GM19397 (cell line): ENCODE measurements around the gene ARHGEF40.
"Not testable (repeated sequence)": the region's sequence is repeated elsewhere in the genome, so short reads cannot be mapped to it uniquely, and the experiment has no call there.

Experiments
- ATAC-seq: cut with Tn5 transposase; IDR thresholded peaks from one replicate; pipeline ENCODE4 v1.9.1; 2021; ENCODE audit warnings: mild to moderate bottlenecking, moderate library complexity; ENCODE audit not compliant: unreplicated experiment

The ARHGEF40 gene

GRCh38 chr14:21039585-21040369, 30.3 kb upstream of the ARHGEF40 start:
- ATAC-seq: no peak

- ATAC-seq: no peak
Measured at GRCh38 chr14:21040370-21040925, 29.7 kb upstream of the ARHGEF40 start.

- ATAC-seq: not testable (repeated sequence)
Measured at GRCh38 chr14:21040941-21041340, 29.2 kb upstream of the ARHGEF40 start.

- no peak for ATAC-seq
Measured at GRCh38 chr14:21041676-21042433, 28.2 kb upstream of the ARHGEF40 start, which contains the start of gene RNASE7. Gene RNASE7, plus strand, starts transcription at chr14:21042362. Its CDS starts 631 bp downstream, at chr14:21042993.

- no peak for ATAC-seq
Measured at GRCh38 chr14:21042918-21043317, 27.2 kb upstream of the ARHGEF40 start.

GRCh38 chr14:21043387-21043973, 26.6 kb upstream of the ARHGEF40 start:
- no peak for ATAC-seq

- no peak for ATAC-seq
Measured at GRCh38 chr14:21043974-21044618, 26.0 kb upstream of the ARHGEF40 start.

- no peak for ATAC-seq
Measured at GRCh38 chr14:21047378-21047781, 22.7 kb upstream of the ARHGEF40 start.

GRCh38 chr14:21048638-21049037, 21.5 kb upstream of the ARHGEF40 start:
- no peak for ATAC-seq

- no peak for ATAC-seq
Measured at GRCh38 chr14:21049271-21049673, 20.8 kb upstream of the ARHGEF40 start.

GRCh38 chr14:21050597-21050996, 19.5 kb upstream of the ARHGEF40 start:
- ATAC-seq: no peak

GRCh38 chr14:21053184-21054122, 16.7 kb upstream of the ARHGEF40 start:
- ATAC-seq: no peak

GRCh38 chr14:21054123-21054767, 15.9 kb upstream of the ARHGEF40 start:
- no peak for ATAC-seq

GRCh38 chr14:21054768-21055145, 15.3 kb upstream of the ARHGEF40 start:
- ATAC-seq: no peak

- no peak for ATAC-seq
Measured at GRCh38 chr14:21055432-21056117, 14.5 kb upstream of the ARHGEF40 start.

GRCh38 chr14:21056520-21057163, 13.5 kb upstream of the ARHGEF40 start:
- ATAC-seq: no peak

GRCh38 chr14:21057803-21058675, 12.1 kb upstream of the ARHGEF40 start, which contains the start of gene RNASE8:
Gene RNASE8, plus strand, starts transcription at chr14:21057822. Its CDS starts 71 bp downstream, at chr14:21057893.
- no peak for ATAC-seq
